Hindlimb muscle (tissue), 1 donor: ENCODE measurements around the gene FASLG. TPM values are rescaled to one million over a fixed set of nuclear protein-coding genes. Genes with fewer than 3 reads are reported as not detected.
"Not testable (repeated sequence)": the region's sequence is repeated elsewhere in the genome, so short reads cannot be mapped to it uniquely, and the experiment has no call there.

ENCODE experiments used
- DNase-seq: peaks from one replicate; pipeline ENCODE4 v3.0.0-alpha.2; 2013
- polyA plus RNA-seq: library from polyadenylated mRNA; unstranded; fragments of 120-200 nt; gene quantifications from one replicate; pipeline ENCODE4 v1.2.1, GENCODE V29; 2013; ENCODE audit not compliant: insufficient read length

FASLG gene
- 0.14 TPM for polyA plus RNA-seq

GRCh38 chr1:172658871-172659453, at the start of gene FASLG:
Gene FASLG (plus strand): TSS chr1:172659103. CDS start chr1:172659202, 99 bp downstream.
- DNase-seq: no peak

GRCh38 chr1:172609528-172609927, 49.4 kb upstream of the FASLG start:
- no peak for DNase-seq

- no peak for DNase-seq
Observed at GRCh38 chr1:172612478-172612877, 46.4 kb upstream of the FASLG start.

GRCh38 chr1:172613294-172613693, 45.6 kb upstream of the FASLG start:
- DNase-seq: no peak

- no peak for DNase-seq
Observed at GRCh38 chr1:172616195-172616594, 42.7 kb upstream of the FASLG start.

GRCh38 chr1:172616636-172617035, 42.3 kb upstream of the FASLG start:
- DNase-seq: no peak

- not testable (repeated sequence) for DNase-seq
Observed at GRCh38 chr1:172620603-172621002, 38.3 kb upstream of the FASLG start.

GRCh38 chr1:172622541-172622940, 36.4 kb upstream of the FASLG start:
- no peak for DNase-seq

GRCh38 chr1:172623748-172624147, 35.2 kb upstream of the FASLG start:
- no peak for DNase-seq

- no peak for DNase-seq
Observed at GRCh38 chr1:172626845-172627244, 32.1 kb upstream of the FASLG start.

- no peak for DNase-seq
Observed at GRCh38 chr1:172627702-172628101, 31.2 kb upstream of the FASLG start.

- no peak for DNase-seq
Observed at GRCh38 chr1:172628401-172628800, 30.5 kb upstream of the FASLG start.

GRCh38 chr1:172629170-172629569, 29.7 kb upstream of the FASLG start:
- DNase-seq: no peak

GRCh38 chr1:172629638-172630037, 29.3 kb upstream of the FASLG start:
- no peak for DNase-seq

GRCh38 chr1:172630056-172630818, 28.7 kb upstream of the FASLG start:
- no peak for DNase-seq

- DNase-seq: no peak
Observed at GRCh38 chr1:172630868-172631267, 28.0 kb upstream of the FASLG start.

- DNase-seq: no peak
Observed at GRCh38 chr1:172637522-172637921, 21.4 kb upstream of the FASLG start.

GRCh38 chr1:172638249-172638648, 20.7 kb upstream of the FASLG start:
- DNase-seq: no peak

- no peak for DNase-seq
Observed at GRCh38 chr1:172638885-172639831, 19.7 kb upstream of the FASLG start.

GRCh38 chr1:172640111-172640510, 18.8 kb upstream of the FASLG start:
- no peak for DNase-seq

- DNase-seq: no peak
Observed at GRCh38 chr1:172641492-172641891, 17.4 kb upstream of the FASLG start.

- no peak for DNase-seq
Observed at GRCh38 chr1:172642970-172643369, 15.9 kb upstream of the FASLG start.

GRCh38 chr1:172646653-172647052, 12.2 kb upstream of the FASLG start:
- DNase-seq: no peak
